Measurements from ENCODE around the gene PTPN1. TPM values are rescaled to one million over a fixed set of nuclear protein-coding genes. Genes with fewer than 3 reads are reported as not detected.
A peak's percentile ranks its signal among the peaks of the same experiment; 100 is the strongest.

PTPN1 gene
- total RNA-seq, 2 donors from 2014 or later, result 65.5 to 67.7 TPM

GRCh38 chr20:50587291-50587961 is 77.2 kb downstream of the PTPN1 start:
- Mint-ChIP-seq H3K4me1 (peaks cover 6% of the 10 kb centered on the region), H3K27me3 (no peaks in the 10 kb centered on the region), H3K27ac (peak overlapping the region; percentile 86), H3K4me3 (no peak overlapping the region), H3K36me3 (ENCODE audit: low read depth) (peaks cover 4% of the 10 kb centered on the region)
- ATAC-seq (no peak), DNase-seq (no peak)
- no peaks in the 10 kb centered on the region for H3K9me3 ChIP-seq (ENCODE audit: control insufficient read depth, low read length, poor library complexity, severe bottlenecking)

- peaks cover 4% of the 10 kb centered on the region for H3K36me3 Mint-ChIP-seq (ENCODE audit: low read depth)
- H3K27me3 Mint-ChIP-seq, result no peaks in the 10 kb centered on the region
- H3K4me1 Mint-ChIP-seq, result peaks cover 6% of the 10 kb centered on the region
- peak overlapping the region; percentile 62 for H3K4me3 Mint-ChIP-seq
- DNase-seq (peak; percentile 56 to 72 (median 64)), ATAC-seq (peak; percentile 76)
- no peaks in the 10 kb centered on the region for H3K9me3 ChIP-seq (ENCODE audit: control insufficient read depth, low read length, poor library complexity, severe bottlenecking)
- H3K27ac Mint-ChIP-seq, result peak overlapping the region; percentile 86
Measured at GRCh38 chr20:50588034-50588736, 78.0 kb downstream of the PTPN1 start.

DNA sequence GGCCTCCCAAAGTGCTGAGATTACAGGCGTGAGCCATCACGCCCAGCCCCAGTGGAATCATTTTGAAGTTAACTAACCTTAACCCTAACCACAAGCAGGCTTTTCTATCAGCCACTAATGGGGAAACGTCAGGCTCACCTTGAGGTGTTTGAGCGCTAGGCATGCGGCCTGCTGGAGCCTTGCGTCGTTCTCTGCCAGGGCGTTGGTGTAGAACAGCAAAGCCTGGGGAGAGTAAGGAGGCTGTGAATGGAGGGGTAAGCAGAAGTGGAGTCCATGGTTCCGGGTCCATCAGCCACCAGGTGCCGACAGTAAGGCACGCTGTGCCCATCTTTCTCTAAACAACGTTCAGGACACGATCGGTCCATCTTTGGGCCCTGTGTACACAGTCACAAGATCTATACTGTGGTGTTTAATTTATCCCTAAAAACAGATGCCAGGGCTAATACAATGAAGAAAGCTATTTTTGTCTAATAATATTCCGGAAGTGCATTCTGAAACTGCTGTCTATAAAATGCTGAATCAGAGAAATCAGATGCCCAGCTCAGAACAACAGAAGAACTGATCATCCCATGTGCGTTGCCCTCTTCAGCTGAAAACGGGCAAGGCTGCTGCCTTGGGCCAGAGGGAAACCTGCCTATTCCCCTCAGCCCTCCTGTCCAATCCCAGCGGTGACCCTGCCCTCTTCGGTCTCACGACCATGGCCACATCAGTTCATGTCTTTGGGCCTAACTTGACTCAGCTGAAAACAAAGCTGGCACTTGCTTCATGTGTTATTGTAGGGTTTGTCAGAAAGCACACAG is 79.6 kb downstream of the PTPN1 start:
- H3K9me3 ChIP-seq (ENCODE audit: control insufficient read depth, low read length, poor library complexity, severe bottlenecking), result no peaks in the 10 kb centered on the region
- Mint-ChIP-seq H3K4me1 (peaks cover 6% of the 10 kb centered on the region), H3K36me3 (ENCODE audit: low read depth) (peaks cover 2% of the 10 kb centered on the region), H3K27me3 (no peaks in the 10 kb centered on the region), H3K27ac (peak overlapping the region; percentile 66), H3K4me3 (peak overlapping the region; percentile 55)
- DNase-seq (no peak), ATAC-seq (no peak)

DNA sequence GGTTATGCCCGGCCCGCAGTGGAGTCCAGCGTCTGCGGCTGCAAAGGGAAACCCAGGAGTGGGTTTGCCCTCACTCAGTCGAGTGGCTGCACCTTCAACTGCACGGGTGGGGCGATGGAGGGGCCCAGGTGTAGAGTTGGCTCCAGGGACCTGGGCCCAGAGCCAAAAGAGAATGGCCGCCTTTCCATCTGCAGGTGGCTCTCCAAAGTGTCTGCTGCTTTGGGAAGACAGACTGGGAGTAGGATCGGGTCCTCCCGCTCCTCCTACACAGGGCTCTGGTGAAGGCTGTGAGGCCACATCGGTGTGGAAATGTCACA is 80.1 kb downstream of the PTPN1 start:
- no peak for ATAC-seq
- H3K9me3 ChIP-seq (ENCODE audit: control insufficient read depth, low read length, poor library complexity, severe bottlenecking), result no peaks in the 10 kb centered on the region
- DNase-seq, result no peak
- Mint-ChIP-seq H3K27ac (peak overlapping the region; percentile 66), H3K4me1 (peaks cover 6% of the 10 kb centered on the region), H3K4me3 (no peak overlapping the region), H3K36me3 (ENCODE audit: low read depth) (peaks cover 2% of the 10 kb centered on the region), H3K27me3 (no peaks in the 10 kb centered on the region)

DNA sequence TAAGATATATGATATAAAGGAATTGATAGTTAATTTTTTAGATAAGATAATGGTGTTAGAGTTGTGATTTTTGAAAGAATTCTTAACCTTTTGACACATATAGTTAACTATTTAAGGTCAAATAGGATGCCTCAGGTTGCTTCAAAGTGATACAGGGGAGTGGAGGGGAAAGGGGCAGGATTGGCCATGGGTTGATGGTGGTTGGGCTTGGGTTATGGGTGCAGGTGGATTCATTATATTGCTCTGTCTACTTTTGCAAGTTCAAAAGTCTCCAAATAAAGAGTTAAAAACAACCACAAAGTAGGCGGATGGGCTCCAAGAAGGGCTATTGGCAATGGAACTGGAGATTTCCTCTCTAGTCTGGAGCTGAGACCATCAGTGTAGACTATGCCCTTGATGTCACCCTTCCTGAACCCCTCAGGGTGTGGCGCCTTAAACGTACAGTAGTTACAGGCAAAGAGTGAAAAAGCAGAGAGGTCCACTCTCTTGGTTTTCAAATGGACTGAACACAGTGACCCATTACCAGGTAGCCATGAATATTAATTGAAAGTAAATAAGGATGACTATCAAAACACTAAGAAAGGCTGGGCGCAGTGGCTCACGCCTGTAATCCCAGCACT is 81.2 kb downstream of the PTPN1 start:
- Mint-ChIP-seq H3K27ac (peak overlapping the region; percentile 66), H3K27me3 (no peaks in the 10 kb centered on the region), H3K36me3 (ENCODE audit: low read depth) (peaks cover 2% of the 10 kb centered on the region), H3K4me3 (no peak overlapping the region), H3K4me1 (peaks cover 9% of the 10 kb centered on the region)
- DNase-seq (no peak), ATAC-seq (no peak)
- H3K9me3 ChIP-seq (ENCODE audit: control insufficient read depth, low read length, poor library complexity, severe bottlenecking), result no peaks in the 10 kb centered on the region

- Mint-ChIP-seq H3K4me1 (peaks cover 8% of the 10 kb centered on the region), H3K27ac (no peak overlapping the region), H3K27me3 (no peaks in the 10 kb centered on the region), H3K36me3 (ENCODE audit: low read depth) (peaks cover 2% of the 10 kb centered on the region), H3K4me3 (no peak overlapping the region)
- DNase-seq (no peak), ATAC-seq (no peak)
- no peaks in the 10 kb centered on the region for H3K9me3 ChIP-seq (ENCODE audit: control insufficient read depth, low read length, poor library complexity, severe bottlenecking)
Measured at GRCh38 chr20:50592282-50593004, 82.3 kb downstream of the PTPN1 start.

- Mint-ChIP-seq H3K27ac (no peak overlapping the region), H3K4me1 (peaks cover 8% of the 10 kb centered on the region), H3K27me3 (no peaks in the 10 kb centered on the region), H3K4me3 (no peak overlapping the region), H3K36me3 (ENCODE audit: low read depth) (peaks cover 2% of the 10 kb centered on the region)
- DNase-seq, result no peak
- no peaks in the 10 kb centered on the region for H3K9me3 ChIP-seq (ENCODE audit: control insufficient read depth, low read length, poor library complexity, severe bottlenecking)
- no peak for ATAC-seq
Measured at GRCh38 chr20:50593005-50593335, 82.8 kb downstream of the PTPN1 start.

GRCh38 chr20:50594231-50594590 is 84.0 kb downstream of the PTPN1 start:
- H3K9me3 ChIP-seq (ENCODE audit: control insufficient read depth, low read length, poor library complexity, severe bottlenecking), result no peaks in the 10 kb centered on the region
- Mint-ChIP-seq H3K36me3 (ENCODE audit: low read depth) (no peaks in the 10 kb centered on the region), H3K27ac (peak overlapping the region; percentile 66), H3K4me3 (no peak overlapping the region), H3K27me3 (no peaks in the 10 kb centered on the region), H3K4me1 (peaks cover 4% of the 10 kb centered on the region)
- ATAC-seq (peak; percentile 12), DNase-seq (no peak)

GRCh38 chr20:50594591-50595432 is 84.6 kb downstream of the PTPN1 start:
- DNase-seq (no peak), ATAC-seq (peak; percentile 47)
- peak overlapping the region; percentile 66 for H3K27ac Mint-ChIP-seq

DNA sequence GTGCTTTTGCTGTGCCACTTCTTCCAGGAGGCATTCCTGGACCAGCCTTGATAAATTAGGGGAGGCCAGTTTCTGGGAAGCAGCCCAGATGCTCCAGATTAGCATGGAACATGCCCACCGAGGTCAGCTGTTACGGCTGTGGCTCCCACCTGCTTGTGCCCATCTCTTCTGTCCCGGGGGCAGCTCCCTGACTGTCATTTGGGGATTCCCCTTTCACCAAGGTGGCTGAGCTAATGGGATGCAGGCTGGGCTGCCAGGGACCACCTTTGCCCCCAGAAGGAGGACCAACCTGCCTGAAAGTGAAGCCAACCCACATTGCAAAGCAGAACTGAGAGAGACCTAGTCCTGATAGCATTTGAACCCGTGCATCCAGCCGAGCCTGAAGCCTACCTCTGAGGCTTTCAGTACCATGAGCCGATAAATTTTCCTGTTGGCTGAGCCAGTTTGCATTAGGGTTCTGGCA is 85.3 kb downstream of the PTPN1 start:
- no peaks in the 10 kb centered on the region for H3K36me3 Mint-ChIP-seq (ENCODE audit: low read depth)
- no peak for ATAC-seq
- H3K9me3 ChIP-seq (ENCODE audit: control insufficient read depth, low read length, poor library complexity, severe bottlenecking), result no peaks in the 10 kb centered on the region
- peaks cover 4% of the 10 kb centered on the region for H3K4me1 Mint-ChIP-seq
- H3K4me3 Mint-ChIP-seq, result no peak overlapping the region
- H3K27me3 Mint-ChIP-seq, result peaks cover 4% of the 10 kb centered on the region
- H3K27ac Mint-ChIP-seq, result peak overlapping the region; percentile 66
- no peak for DNase-seq

More at GRCh38 chr20:50594591-50595432, 84.6 kb downstream of the PTPN1 start:
- Mint-ChIP-seq H3K36me3 (ENCODE audit: low read depth) (no peaks in the 10 kb centered on the region), H3K4me1 (peaks cover 4% of the 10 kb centered on the region), H3K4me3 (no peak overlapping the region), H3K27me3 (no peaks in the 10 kb centered on the region)
- H3K9me3 ChIP-seq (ENCODE audit: control insufficient read depth, low read length, poor library complexity, severe bottlenecking), result no peaks in the 10 kb centered on the region

- ATAC-seq, result no peak
Measured at GRCh38 chr20:50595988-50596693, 86.0 kb downstream of the PTPN1 start.

DNA sequence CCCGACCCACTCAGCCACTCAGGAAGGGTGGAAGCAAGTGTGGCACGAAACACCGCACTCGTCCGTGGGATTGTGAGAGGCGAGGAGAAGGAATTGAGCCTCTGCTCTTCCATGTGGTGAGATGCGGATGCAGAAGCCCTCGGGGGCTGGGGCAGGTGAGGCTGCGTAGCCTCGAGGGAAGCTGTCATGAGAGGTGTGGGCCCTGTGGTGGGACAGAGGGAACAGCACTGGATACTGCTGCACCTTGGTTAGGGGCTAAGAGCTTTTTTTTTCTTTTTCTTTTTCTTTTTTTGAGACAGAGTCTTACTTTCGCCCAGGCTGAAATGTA is 86.5 kb downstream of the PTPN1 start:
- ATAC-seq (no peak), DNase-seq (no peak)
- peaks cover 4% of the 10 kb centered on the region for H3K4me1 Mint-ChIP-seq
- no peak overlapping the region for H3K4me3 Mint-ChIP-seq
- H3K27ac Mint-ChIP-seq, result no peak overlapping the region
- H3K9me3 ChIP-seq (ENCODE audit: control insufficient read depth, low read length, poor library complexity, severe bottlenecking), result no peaks in the 10 kb centered on the region
- no peaks in the 10 kb centered on the region for H3K36me3 Mint-ChIP-seq (ENCODE audit: low read depth)
- peaks cover 10% of the 10 kb centered on the region for H3K27me3 Mint-ChIP-seq

More at GRCh38 chr20:50595988-50596693, 86.0 kb downstream of the PTPN1 start:
- DNase-seq, result no peak
- H3K4me3 Mint-ChIP-seq, result no peak overlapping the region
- H3K27ac Mint-ChIP-seq, result peak overlapping the region; percentile 66
- no peaks in the 10 kb centered on the region for H3K9me3 ChIP-seq (ENCODE audit: control insufficient read depth, low read length, poor library complexity, severe bottlenecking)
- peaks cover 4% of the 10 kb centered on the region for H3K4me1 Mint-ChIP-seq
- no peaks in the 10 kb centered on the region for H3K36me3 Mint-ChIP-seq (ENCODE audit: low read depth)
- H3K27me3 Mint-ChIP-seq, result peaks cover 10% of the 10 kb centered on the region
